Measurements from ENCODE around the gene SPATA46. TPM values are rescaled to one million over a fixed set of nuclear protein-coding genes. Genes with fewer than 3 reads are reported as not detected.
A peak's percentile ranks its signal among the peaks of the same experiment; 100 is the strongest.

SPATA46 gene
- total and polyA plus RNA-seq, 2 donors from 2014 or later = not detected

DNA sequence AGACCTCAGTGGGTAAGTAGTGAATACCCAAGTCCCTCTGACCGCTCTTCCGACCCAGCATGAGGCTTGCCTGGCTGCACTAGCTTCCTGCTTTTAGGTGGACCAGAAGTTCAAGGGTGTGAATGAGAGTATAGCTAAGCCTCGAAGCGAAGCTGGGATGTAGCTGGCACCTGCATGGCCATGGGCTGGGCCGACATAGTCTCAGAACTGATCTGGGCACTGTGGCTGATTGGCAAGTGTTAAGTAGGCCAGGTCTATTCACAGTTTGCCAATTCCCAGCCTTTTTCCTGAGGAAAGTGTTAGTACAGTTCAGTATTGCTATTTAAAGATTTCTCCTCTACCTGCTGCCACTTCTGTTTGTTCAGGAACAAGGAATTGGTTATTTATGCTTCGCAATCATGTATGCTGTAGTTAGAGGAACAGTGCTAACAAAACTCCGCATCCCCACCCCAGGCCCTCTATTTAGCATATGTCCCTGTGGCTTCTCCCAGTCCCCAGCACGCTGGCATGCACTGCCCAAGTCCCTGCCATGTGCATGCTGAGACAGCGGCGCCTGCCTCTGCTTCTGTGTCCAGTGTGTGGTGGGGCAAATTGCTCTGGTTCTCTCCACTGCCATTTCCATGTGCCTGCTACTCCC is 16.3 kb downstream of the SPATA46 start:
- H3K9ac ChIP-seq (ENCODE audit: low read length in 3 of 3) = no peak overlapping the region
- TF ChIP-seq, protein P1, sequence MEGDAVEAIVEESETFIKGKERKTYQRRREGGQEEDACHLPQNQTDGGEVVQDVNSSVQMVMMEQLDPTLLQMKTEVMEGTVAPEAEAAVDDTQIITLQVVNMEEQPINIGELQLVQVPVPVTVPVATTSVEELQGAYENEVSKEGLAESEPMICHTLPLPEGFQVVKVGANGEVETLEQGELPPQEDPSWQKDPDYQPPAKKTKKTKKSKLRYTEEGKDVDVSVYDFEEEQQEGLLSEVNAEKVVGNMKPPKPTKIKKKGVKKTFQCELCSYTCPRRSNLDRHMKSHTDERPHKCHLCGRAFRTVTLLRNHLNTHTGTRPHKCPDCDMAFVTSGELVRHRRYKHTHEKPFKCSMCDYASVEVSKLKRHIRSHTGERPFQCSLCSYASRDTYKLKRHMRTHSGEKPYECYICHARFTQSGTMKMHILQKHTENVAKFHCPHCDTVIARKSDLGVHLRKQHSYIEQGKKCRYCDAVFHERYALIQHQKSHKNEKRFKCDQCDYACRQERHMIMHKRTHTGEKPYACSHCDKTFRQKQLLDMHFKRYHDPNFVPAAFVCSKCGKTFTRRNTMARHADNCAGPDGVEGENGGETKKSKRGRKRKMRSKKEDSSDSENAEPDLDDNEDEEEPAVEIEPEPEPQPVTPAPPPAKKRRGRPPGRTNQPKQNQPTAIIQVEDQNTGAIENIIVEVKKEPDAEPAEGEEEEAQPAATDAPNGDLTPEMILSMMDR (IDR thresholded peaks at IDR 0.05; ENCODE audit: borderline replicate concordance, extremely low read depth, insufficient read depth) = no peak
- H3K27me3 ChIP-seq (ENCODE audit: control insufficient read depth, insufficient read depth, low read length) = no peaks in the 10 kb centered on the region
- FAIRE-seq (no peak), DNase-seq (no peak)
- H3K9me3 ChIP-seq (ENCODE audit: control insufficient read depth in 2 of 3, insufficient read depth in 1 of 3, low read length in 3 of 3) = no peaks in the 10 kb centered on the region
- no peak overlapping the region for H3K27ac ChIP-seq (ENCODE audit: low read depth in 2 of 2, low read length in 2 of 2)
- peaks cover 0 to 3% (median 2%) of the 10 kb centered on the region in 3 donors for H3K36me3 ChIP-seq (ENCODE audit: control insufficient read depth in 2 of 3, insufficient read depth in 3 of 3, low read length in 3 of 3)
- intact Hi-C loops (cut with DNase I) = no loop called here
- no peak overlapping the region for H3K4me3 ChIP-seq (ENCODE audit: low read length in 3 of 3)
- H3K4me1 ChIP-seq (ENCODE audit: control insufficient read depth in 2 of 3, insufficient read depth in 2 of 3, low read depth in 1 of 3, low read length in 3 of 3) = peaks cover 0 to 3% (median 0%) of the 10 kb centered on the region in 3 donors

DNA sequence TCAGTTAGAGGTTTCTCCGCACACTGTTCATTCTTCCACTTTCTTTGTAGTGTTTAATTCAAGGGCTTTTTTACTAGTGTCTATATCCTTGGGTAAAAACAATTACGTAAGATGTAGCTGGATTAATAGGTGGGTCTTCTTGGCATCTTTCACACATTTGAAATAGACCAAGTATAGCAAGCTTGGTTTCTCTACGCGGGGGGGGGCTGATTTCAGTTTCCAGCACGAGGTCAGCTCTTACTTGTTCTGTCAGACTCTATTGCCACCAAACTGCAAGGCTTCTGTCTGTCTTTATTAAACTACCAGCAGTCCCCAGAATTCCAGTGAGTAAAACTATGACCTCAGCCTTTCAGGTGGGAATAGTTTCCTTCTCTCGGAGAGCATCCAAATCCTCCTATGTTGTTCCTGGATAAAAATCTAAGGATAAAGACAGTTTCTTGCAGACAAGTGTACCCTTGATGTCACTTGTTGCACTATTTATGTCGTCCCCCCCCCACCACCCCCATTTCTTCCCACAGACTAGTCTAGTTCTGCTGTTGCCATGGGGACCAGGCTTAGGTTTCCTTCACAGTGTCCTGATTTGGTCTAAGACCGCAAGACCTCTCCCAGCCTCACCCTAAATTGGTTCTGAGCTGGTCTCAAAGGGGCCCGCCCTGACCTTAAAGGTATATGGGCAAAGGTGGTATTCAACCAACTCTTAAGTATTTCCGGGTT is 17.0 kb downstream of the SPATA46 start:
- intact Hi-C loops (cut with DNase I) = no loop called here
- DNase-seq = peak in 1 of 5 donors; percentile 6

DNA sequence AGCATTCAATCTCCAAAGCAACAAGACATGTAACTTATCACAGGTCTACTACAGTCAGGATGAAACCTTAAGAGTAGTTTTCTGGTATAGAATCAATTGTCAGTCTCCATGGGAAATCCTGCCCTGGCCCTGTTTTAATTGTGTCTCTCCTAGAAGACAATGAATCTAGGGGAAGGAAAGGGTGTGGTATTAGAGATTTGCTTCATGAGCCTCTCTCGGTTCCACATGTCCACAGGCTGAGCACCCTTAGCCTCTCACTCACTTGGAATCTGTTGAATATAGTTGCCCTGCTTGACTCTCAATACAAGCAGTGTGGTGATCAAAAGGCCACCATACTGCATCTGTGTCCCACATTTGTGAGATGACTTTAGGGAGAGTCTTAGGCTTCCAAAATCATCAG is 17.7 kb downstream of the SPATA46 start:
- Histone ChIP-seq H3K9me3 (ENCODE audit: control insufficient read depth in 2 of 3, insufficient read depth in 1 of 3, low read length in 3 of 3) (no peaks in the 10 kb centered on the region), H3K27me3 (ENCODE audit: control insufficient read depth, insufficient read depth, low read length) (no peaks in the 10 kb centered on the region), H3K9ac (ENCODE audit: low read length in 3 of 3) (no peak overlapping the region), H3K4me1 (ENCODE audit: control insufficient read depth in 2 of 3, insufficient read depth in 2 of 3, low read depth in 1 of 3, low read length in 3 of 3) (peaks cover 0 to 2% (median 0%) of the 10 kb centered on the region in 3 donors), H3K36me3 (ENCODE audit: control insufficient read depth in 2 of 3, insufficient read depth in 3 of 3, low read length in 3 of 3) (peaks cover 0 to 3% (median 2%) of the 10 kb centered on the region in 3 donors), H3K4me3 (ENCODE audit: low read length in 3 of 3) (no peak overlapping the region), H3K27ac (ENCODE audit: low read depth in 2 of 2, low read length in 2 of 2) (no peak overlapping the region)
- no peak for DNase-seq
- intact Hi-C loops (cut with DNase I) = no loop called here
- FAIRE-seq = no peak
- TF ChIP-seq, protein P1 (IDR thresholded peaks at IDR 0.05; ENCODE audit: borderline replicate concordance, extremely low read depth, insufficient read depth) = no peak

More for the DNA sequence above, 17.0 kb downstream of the SPATA46 start:
- TF ChIP-seq, protein P1 (IDR thresholded peaks at IDR 0.05; ENCODE audit: borderline replicate concordance, extremely low read depth, insufficient read depth) = no peak
- peaks cover 0 to 2% (median 0%) of the 10 kb centered on the region in 3 donors for H3K4me1 ChIP-seq (ENCODE audit: control insufficient read depth in 2 of 3, insufficient read depth in 2 of 3, low read depth in 1 of 3, low read length in 3 of 3)
- FAIRE-seq = no peak
- no peak overlapping the region for H3K27ac ChIP-seq (ENCODE audit: low read depth in 2 of 2, low read length in 2 of 2)
- peaks cover 0 to 3% (median 2%) of the 10 kb centered on the region in 3 donors for H3K36me3 ChIP-seq (ENCODE audit: control insufficient read depth in 2 of 3, insufficient read depth in 3 of 3, low read length in 3 of 3)
- H3K9me3 ChIP-seq (ENCODE audit: control insufficient read depth in 2 of 3, insufficient read depth in 1 of 3, low read length in 3 of 3) = no peaks in the 10 kb centered on the region
- no peak overlapping the region for H3K9ac ChIP-seq (ENCODE audit: low read length in 3 of 3)
- no peaks in the 10 kb centered on the region for H3K27me3 ChIP-seq (ENCODE audit: control insufficient read depth, insufficient read depth, low read length)
- H3K4me3 ChIP-seq (ENCODE audit: low read length in 3 of 3) = no peak overlapping the region
